COR-L47 (cell line): ENCODE results near the gene FOXF1.

ENCODE experiments used
- DNase-seq: peaks from one replicate; lab custom pipeline; 2025; lab: John Stamatoyannopoulos, UW

The FOXF1 gene

DNA sequence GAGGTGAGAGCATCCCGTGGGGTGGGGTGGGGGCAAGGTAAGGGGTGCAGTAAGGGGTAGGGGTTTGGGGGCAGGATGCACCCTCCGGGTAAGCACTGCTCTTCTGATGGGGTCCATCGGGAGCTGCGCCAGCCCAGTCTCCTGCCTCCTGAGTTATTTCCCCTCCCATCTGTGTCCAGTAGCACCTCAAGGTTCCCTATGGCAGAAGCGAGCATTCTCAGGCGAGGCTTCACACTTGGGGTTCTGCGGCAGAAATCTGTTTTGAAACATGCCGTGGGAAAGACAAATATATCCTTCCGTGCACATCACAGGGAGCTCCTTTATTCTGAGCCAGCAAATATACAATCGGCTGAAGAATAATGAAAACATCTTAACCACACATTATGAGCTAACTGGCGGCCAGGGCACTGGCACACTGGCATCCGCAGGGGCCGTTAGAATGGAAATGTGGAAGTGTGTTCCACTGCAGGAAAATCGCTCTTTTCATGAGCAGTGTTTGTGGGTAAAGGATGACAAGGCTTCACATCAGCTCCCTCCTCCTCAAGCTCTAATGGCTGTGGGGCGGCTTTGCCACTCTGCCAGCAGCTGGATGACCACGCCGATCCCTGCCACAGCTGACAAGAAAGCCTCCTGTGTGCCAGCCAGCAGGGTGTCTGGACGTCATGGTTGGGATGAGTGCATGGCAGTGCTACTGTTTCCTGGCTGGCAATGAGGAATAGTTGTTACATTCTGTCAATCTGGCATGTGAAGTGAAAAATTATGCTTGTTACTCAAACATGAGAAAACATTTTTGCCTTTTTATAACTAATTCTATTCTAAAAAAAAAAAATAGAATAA, 24.7 kb downstream of the FOXF1 start:
- DNase-seq, result no peak

DNA sequence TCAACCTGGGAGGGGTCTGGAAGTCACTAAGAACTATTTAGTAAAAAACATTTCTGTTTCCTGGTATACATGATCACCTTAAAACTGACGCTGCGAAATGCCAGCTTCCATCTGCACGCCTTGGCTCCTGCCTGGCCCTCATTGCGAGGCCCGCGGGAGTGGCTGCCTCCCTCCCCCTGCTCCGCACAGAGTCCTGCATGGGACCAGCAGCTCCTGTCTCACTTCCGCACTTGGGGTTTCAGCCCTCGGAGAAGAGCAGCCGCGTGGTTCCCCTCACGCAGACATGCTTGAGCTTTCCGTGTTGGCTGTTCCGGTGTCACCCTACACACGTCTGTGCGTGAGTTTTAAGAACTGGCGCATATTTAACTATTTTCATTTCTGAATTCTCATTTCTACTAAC, 26.3 kb downstream of the FOXF1 start:
- DNase-seq, result no peak

DNA sequence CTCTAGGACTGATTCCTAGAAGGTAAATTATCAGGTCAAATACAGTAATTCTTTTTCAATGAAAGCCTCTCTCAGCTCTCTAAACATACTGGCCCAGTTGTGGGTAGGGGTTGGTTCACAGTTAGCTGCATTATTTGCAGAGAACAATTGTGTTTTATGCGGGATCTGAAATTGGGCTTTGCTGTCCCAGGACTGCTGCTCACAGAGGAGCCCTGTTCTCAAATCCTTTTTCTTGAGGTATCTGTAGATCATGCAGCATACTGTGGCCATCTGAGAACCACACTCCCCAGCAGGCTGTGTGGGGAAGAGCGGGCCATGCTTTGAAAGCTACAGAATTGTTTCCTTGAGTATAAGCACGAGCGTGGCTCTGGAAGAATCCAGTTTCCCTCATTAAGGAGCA, 27.2 kb downstream of the FOXF1 start:
- no peak for DNase-seq

DNA sequence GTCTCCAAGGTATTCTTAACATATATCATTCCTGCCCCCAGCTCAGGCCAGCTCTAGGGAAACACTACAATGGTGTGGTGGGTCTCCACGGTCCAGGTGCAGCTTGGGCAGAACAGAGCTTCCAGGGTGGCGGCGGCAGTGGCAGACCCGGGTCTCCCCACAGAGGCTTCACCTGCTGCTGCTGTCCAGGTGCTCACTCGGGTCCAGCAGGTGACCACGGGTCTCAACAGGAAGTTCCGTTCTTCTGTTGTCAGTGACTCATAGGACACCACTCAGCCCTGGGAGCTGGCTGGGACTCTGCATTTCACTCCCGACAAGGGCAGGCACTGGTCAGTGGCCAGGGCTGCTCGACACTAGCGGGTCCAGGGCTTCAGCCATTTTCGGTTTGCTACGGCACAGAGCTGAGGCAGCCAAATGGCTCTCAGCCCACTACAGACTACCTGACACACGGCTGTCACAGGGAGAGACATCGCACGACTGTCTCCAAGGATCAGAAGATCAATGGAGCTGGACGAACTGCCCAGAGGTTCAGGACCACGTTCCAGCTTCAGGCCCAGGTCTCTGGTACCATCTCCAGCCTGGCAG, 28.0 kb downstream of the FOXF1 start:
- no peak for DNase-seq

DNA sequence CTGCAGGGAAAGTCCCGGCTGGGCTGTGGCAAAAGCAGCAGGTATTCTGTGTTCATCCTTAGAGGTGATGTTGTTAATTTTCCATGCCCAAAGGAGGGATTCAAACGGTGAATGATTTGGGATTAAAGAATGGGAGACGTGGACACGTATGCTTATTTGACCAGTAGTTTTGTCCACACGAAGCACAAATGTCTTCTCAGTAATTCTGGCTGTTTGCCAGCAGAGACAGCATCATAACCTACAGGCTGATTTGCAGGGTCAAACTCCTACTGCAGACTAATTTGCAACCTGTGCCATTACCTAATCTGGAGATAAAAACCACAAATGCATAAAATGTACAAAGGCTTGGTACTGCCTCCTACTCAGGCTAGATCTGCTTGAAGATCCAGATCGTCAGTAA, 30.6 kb downstream of the FOXF1 start:
- no peak for DNase-seq

DNA sequence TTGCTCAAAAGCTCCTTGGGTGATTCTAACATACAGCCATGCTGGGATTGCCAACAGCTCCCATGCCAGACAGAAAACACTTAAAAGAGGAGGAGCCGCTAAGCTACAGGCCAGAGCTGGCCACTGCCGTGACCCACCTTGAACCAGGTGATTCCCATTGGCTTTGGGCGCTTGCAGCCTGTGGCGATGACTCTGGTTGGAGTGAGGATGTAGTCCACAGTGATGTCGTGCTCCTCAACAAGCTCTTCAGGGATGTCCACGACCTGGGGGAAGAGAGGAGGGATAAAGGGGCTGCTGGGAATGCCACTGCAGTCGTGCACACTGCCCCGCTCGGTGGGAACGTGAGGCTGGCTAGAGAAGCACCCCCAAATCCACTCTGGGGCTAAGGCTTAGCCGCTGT, 31.2 kb downstream of the FOXF1 start:
- no peak for DNase-seq

DNA sequence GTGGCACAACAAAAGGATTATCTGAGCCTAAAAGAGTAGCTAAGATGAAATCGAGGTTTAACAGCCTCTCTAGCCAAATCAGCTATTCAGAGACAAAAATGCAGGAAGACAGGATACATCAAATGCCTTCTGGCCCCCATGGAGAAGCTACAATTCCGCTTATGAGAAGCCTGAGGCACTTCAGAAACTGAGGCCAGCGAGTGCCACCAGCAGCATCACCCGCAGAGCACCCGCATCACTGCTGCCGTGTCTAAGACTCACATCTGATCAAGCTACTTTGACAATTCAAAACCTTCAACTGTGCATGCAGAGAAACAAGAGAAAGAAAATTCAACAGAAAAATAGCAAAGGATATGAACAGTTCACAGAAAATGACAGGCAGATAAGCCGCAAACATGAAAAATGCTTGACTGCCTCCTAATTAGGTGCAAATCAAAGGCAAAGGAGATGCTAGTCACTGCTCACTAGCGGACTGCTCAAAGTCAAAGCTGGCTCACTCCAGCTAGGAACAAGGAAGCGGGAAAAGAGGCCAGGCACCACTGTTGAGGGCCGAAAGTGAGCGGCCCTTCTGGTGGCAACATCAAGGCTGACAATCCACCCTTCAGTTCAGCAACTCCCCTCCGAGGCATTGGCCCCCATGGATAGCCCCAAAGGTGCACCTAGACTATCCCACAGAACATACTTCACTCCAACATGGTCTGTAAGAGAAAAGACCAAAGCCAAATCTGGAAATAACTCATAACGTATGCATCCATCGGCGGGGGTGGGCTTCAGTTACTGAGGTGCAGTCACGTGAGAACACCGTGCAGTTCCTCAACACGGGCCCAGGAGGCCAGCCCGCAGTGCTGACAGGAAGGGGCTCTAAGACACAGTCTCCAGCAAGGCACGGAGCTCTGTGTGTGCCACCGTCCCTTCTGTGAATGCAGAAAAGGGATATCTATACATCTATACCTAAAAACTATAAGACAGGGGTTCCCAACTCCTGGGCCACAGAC, 32.7 kb downstream of the FOXF1 start:
- DNase-seq, result no peak

DNA sequence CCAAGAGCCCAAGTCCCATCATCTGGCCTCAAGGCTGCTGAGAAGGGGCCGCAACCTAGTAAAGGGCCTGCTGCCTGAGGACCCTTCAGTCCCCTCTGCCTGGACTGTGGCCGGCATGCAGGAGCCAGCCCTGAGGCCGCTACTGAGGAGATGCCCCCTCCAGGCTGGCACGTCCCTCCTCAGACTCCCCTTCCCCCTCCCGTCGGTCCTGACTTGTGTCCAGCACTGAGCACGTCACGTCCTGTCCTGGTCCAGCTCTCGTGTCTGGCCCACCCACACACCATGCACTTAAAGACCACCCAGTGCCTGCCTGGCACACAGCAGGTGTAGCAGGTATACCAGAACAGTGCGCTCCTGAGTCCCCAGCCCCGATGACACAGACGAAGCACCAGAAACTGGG, 35.2 kb downstream of the FOXF1 start:
- no peak for DNase-seq

DNA sequence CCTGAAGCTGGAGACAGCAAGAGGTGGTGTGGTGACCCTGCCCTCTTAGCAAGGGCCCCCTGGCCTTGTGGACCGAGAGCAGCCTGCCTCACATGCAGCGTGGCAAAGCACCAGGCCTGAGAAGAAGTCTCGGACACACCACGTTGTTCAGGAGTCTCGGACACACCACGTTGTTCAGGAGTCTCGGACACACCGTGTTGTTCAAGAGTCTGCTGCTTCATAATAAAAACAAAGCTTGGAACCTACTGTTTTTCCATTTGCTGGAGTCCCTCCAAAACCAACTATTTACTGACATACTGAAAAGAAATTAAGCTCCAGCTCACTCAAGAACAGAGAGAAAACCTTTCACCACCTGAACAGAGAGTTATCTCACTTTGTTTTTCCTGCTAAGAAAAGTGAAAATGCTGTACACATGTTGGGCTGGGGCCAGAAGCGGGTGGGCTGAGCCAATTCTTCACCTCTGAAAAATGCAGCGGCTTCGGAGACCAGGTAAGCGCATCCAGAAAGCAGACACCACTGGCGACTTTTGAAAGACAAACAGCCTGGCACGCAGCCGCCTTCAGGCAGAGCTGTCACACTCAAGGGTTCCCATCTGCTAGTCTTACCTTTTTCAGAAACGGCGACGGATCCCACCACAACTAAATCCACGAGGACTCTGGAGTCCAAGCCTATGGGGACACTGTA, 35.8 kb downstream of the FOXF1 start:
- DNase-seq, result no peak

DNA sequence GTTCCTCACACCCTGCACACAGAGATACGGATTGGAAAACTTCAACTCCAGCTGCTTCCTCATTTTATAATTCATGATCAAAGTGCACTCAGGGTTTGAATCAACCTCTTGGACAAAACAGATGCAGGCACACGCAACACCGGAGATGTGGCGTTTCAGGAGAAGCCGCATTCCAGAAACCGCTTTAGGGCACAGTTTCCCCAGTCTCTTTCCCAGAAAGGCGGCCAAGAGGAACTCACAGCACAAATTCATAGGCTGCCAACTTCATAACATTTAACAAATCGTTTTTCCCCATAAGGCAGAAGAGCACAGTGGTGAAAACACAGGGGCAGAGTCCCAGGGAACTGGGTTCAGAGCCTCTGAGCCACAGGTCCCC, 36.3 kb downstream of the FOXF1 start:
- DNase-seq, result no peak

DNA sequence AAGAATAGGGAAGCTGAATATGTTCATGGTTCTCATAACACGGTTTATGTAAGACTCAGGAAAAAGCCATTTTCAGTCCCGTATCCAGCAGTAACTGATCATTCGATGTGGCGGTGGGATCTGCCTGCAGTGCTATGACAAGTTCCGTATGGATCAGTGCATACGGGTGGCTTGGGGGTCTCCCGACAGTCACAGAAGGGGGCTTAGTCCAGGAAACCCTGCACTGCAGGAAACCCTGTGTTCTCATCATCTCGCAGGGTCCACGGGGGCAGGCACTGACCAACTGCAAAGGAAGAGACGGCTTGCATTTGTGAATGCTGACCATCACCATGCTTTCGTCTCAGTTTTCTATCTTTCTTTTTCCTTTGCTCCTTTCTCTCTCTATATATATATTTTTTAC, 37.0 kb downstream of the FOXF1 start:
- no peak for DNase-seq

DNA sequence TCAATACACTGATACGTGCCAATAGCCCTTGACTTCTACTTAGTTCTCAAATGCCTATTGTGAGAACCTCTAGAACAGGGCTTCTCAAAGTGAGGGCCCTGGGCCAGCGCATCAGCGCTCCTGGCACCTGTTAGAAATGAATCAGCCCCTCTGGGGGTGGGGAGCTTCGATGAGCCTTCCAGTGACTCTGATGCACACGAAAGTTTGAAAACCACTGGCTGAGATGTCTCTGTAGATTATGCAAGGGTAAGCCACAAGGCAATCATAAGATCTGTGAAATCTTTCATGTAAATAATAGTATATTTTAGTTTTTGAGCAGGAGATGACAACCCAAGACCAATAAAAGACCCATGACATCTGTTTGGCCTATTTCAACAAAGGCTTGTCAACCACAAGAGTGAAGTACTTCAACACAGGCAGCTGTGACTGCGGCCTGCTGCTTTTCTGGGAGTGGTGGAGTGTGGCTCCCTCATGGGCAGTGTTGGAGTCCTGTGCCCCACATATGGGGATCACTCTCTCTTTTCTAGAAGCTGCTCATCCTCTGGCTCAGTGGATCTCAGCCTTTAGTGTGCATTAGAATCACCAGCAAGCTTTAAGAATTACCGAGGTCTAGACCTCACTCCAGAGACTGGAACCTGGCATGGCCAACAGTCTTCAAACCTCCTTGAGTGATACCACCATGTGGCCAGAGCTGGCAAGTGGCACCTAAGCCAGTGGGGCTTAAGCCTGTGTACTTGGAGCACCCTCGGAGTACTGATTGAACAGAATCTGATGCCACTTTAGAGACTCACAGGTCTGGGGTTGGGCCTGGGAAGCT, 39.0 kb downstream of the FOXF1 start:
- no peak for DNase-seq

DNA sequence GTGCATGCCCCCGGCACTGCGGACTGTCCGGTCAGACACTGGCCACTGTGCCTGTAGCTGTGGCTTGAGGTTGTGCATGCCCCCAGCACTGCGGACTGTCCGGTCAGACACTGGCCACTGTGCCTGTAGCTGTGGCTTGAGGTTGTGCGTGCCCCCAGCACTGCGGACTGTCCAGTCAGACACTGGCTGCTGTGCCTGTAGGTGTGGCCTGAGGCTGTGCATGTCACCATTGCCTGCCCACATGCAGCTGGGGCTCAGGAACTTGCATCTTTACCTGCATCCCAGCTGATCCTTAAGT, 39.5 kb downstream of the FOXF1 start:
- DNase-seq, result no peak

DNA sequence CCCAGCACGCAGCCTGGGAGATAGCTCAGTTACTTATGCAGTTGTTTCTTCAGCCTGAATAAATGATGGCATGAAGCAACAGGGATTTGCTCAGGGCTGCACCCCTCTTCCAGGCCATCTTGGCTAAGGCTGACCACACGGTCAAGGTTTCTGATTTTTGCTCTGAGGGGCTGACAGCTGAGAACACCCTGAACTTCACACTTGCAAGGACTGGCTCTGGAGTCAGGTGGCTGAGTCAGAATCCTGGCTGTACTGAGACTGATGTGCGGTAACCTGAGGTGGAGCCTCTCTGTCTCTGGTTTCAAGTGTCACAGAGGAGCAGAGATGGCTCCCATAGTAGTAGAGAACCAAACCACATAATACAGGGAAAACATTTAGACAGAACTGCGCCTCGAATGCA, 40.0 kb downstream of the FOXF1 start:
- DNase-seq, result no peak

DNA sequence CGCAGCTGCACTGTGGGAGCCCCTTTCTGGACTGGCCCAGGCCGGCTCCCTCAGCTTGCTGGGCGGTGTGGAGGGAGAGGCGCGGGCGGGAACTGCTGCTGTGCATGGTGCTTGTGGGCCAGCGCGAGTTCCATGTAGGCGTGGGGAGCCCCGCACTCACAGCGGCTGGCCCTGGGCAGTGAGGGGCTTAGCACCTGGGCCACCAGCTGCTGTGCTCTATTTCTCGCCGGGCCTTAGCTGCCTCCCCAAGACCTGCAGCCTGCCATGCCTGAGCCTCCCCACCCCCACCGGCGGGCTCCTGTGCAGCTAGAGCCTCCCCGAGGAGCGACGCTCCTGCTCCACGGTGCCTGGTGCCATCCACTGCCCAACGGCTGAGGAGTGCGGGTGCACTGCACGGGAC, 43.0 kb downstream of the FOXF1 start:
- no peak for DNase-seq

DNA sequence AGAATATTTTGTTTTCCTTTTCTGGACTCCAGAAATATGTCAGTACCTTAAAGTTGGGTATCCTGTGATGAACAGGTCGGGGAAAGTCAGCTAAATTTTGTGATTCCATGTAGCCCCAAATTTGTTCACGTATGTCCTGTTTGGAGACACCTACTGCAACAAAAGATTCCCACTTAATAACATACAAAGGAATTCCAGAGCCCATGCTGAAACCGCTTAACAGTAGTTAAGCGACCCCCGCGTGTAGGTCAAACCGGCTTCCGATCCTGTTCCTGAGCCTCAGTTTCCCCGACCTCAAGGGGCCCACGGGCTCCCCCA, 44.2 kb downstream of the FOXF1 start:
- DNase-seq, result no peak

DNA sequence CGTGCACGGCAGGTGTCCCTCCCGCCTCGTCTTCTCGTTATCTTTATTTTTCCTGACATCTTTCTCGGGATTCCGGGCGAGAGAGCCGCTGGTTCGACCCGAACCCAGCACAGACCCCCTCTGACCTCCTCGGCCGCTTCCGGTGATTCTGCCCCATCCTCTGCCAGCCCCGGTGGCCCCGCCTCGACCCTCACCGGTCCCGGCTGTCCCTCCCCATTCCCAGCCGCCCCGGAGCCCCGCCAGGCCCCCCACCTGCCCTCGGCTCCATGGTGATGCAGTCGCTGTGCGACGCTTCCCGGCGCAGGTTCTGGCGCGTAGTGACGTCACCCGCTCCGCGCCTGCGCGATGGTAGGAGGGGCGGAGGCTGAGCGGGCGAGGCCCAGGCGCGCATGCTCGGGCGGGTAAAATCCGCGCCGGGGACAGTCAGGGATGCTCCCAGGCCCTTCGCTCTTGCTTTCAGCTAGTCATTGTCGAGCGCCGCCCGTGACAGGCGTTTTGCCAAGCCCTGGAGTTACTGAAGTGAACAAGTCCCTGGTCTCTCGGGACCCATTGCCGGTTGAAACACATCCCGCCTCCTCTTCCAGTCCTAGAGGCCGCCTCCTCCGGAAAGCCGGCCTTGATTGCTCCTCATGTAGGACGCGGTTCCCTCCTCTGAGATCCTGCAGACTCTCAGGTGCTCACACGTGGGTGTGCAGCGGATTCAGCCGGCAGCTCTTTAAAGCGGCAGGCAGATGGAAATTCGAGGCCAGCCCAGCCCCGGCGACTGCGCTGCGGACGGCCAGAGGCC, 44.8 kb downstream of the FOXF1 start, which contains the start of gene MTHFSD:
Gene MTHFSD, minus strand, starts transcription at position 319 of the 787 bp plus-strand sequence. Its CDS starts 51 bp downstream, at position 268.
- peak; percentile 84 for DNase-seq

DNA sequence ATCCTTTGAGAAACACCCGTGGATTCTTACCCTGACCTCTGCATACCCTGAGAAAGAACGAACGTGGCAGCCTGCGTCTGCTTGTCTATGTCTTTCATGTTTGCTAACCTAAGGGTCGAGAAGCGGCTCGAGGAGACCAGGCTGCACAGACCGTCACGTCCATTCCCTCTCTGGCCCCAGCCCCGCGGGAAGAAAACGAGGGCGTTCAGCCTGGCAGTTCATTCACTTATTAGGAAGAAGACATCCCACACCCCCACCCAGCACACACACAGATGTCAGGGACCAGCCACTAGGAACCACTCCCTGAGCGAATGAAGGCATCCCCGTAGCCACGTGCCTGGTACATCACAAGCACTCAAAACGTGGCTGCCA, 45.4 kb downstream of the FOXF1 start:
- DNase-seq, result no peak

DNA sequence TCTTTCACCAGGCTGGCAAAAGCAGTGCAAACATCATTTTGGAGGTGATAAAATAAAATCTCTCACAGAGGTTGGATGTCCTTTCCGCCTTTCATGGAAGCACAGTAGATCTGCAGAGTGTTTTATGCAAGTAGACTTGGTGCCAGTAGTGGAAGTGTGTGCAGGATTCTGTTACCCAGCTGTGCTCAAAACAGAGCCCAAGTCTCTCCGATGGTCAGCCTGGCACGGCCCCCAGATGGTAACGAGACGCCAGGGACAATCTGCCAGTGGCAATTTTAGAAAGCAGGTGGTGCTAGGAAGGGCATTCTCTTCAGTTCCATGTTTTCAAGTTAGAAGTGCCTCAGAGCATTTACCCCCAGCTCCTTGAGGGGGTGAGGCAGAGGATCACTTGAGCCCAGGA, 46.2 kb downstream of the FOXF1 start:
- no peak for DNase-seq

DNA sequence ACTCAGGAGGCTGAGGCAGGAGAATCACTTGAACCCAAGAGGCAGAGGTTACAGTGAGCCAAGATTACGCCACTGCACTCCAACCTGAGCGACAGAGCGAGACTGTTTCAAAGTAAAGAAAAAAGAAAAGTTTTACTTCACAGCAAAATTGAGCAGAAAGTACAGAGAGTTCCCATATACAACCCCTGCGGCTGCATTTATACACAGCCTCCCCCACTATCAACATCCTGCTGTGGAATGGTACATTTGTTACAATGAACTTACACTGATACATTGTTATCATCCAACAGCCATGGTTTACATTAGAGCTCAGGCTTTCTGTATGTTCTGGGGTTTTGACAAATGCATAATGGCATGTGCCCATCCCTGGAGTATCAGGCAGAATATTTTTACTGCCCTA, 47.3 kb downstream of the FOXF1 start:
- DNase-seq, result no peak
